Activated CD8-positive, alpha-beta T cell treated with anti-CD3 and anti-CD28 coated beads for 36 hours (primary cell): Measurements from ENCODE around the gene GNB1L. TPM values are rescaled to one million over a fixed set of nuclear protein-coding genes. Genes with fewer than 3 reads are reported as not detected.

Source experiments
- ATAC-seq: fragments of 200-7000 bp; cut with Tn5 transposase; one replicate; pipeline ENCODE4 v1.10.0; 2021; ENCODE audit warnings: mild to moderate bottlenecking, moderate library complexity
- CTCF ChIA-PET: fragments of 350-600 bp; sonication (Branson Sonifier 250); formaldehyde crosslinking; loops from one replicate; lab custom pipeline; 2021; ENCODE audit warnings: antibody characterized with exemption; lab: Charles Lee
- POLR2A ChIA-PET: fragments of 350-600 bp; sonication (Branson Sonifier 250); formaldehyde crosslinking; loops from one replicate; lab custom pipeline; 2021; ENCODE audit warnings: antibody characterized with exemption; lab: Charles Lee
- DNase-seq: peaks from one replicate; pipeline ENCODE4 v3.0.0-alpha.2; 2020
- H3K27ac Mint-ChIP-seq: one replicate; pipeline ENCODE4 v1.8.0; 2021; ENCODE audit warnings: mild to moderate bottlenecking, mixed read lengths
- H3K27me3 Mint-ChIP-seq: one replicate; pipeline ENCODE4 v1.8.0; 2021; ENCODE audit warnings: mixed read lengths
- H3K36me3 Mint-ChIP-seq: one replicate; pipeline ENCODE4 v1.8.0; 2021; ENCODE audit warnings: low read depth, mixed read lengths
- H3K4me1 Mint-ChIP-seq: one replicate; pipeline ENCODE4 v1.8.0; 2021; ENCODE audit warnings: low read depth, mixed read lengths
- H3K4me3 Mint-ChIP-seq: one replicate; pipeline ENCODE4 v1.8.0; 2021; ENCODE audit warnings: mild to moderate bottlenecking, moderate library complexity, mixed read lengths
- H3K9me3 Mint-ChIP-seq: one replicate; pipeline ENCODE4 v1.8.0; 2021; ENCODE audit warnings: mixed read lengths
- intact Hi-C: fragments of 100-400 bp; cut with micrococcal nuclease; formaldehyde crosslinking; loops from one replicate; pipeline ENCODE4 v1.10.0; 2022
- total RNA-seq, 2 experiments: library from RNA; stranded (reverse); gene quantifications; one replicate each; pipeline ENCODE4 v1.2.3, GENCODE V29; 2021
- TF ChIP-seq, protein P1 (sequence below): fragments of 200-600 bp; IDR thresholded peaks from one replicate; pipeline ENCODE4 v1.8.0; 2022; ENCODE audit warnings: antibody characterized with exemption, mild to moderate bottlenecking

Gene GNB1L
- total RNA-seq, 2 experiments from 2014 or later, result 16.2 to 17.4 TPM

GRCh38 chr22:19755145-19755710 is 99.4 kb downstream of the GNB1L start:
- POLR2A ChIA-PET, result no interaction called here

DNA sequence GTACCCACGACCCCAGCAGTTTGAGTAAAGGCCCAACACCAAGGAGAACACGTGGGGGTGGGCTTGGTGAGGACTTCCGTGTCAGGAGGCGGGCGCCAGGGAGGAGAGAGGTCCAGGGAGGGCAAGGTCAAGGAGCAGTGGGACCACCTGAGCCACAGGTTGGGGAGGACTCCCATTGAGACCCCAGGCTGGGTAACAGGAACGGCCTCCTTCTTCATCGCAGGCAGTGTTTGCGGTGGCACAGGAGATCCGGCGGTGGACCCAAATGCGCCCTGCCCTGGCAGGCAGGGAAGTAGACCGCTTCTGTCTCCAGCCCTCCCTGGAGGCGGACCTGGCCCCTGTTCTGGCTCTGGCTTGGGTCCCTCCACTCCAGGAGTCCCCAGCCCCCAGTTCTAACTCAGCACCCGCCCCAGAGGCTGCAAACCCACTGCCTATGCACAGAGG is 100.0 kb downstream of the GNB1L start:
- ChIA-PET POLR2A (no interaction called here), CTCF (interaction anchor here (0.7 to 4.2 kb wide), 5 partner anchors 24 to 157 kb away, joined by 3 to 17 read pairs (median 5); partner anchors contain the start of gene GP1BB)
- peaks cover 45% of the 10 kb centered on the region for H3K27me3 Mint-ChIP-seq
- peaks cover 19% of the 10 kb centered on the region for H3K4me1 Mint-ChIP-seq
- H3K27ac Mint-ChIP-seq, result no peak overlapping the region
- H3K36me3 Mint-ChIP-seq, result no peaks in the 10 kb centered on the region
- H3K4me3 Mint-ChIP-seq, result no peak overlapping the region
- no peak for ATAC-seq
- intact Hi-C loops, result no loop called here
- no peak for DNase-seq
- TF ChIP-seq, protein P1, sequence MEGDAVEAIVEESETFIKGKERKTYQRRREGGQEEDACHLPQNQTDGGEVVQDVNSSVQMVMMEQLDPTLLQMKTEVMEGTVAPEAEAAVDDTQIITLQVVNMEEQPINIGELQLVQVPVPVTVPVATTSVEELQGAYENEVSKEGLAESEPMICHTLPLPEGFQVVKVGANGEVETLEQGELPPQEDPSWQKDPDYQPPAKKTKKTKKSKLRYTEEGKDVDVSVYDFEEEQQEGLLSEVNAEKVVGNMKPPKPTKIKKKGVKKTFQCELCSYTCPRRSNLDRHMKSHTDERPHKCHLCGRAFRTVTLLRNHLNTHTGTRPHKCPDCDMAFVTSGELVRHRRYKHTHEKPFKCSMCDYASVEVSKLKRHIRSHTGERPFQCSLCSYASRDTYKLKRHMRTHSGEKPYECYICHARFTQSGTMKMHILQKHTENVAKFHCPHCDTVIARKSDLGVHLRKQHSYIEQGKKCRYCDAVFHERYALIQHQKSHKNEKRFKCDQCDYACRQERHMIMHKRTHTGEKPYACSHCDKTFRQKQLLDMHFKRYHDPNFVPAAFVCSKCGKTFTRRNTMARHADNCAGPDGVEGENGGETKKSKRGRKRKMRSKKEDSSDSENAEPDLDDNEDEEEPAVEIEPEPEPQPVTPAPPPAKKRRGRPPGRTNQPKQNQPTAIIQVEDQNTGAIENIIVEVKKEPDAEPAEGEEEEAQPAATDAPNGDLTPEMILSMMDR, result no peak
- no peaks in the 10 kb centered on the region for H3K9me3 Mint-ChIP-seq

More at GRCh38 chr22:19755145-19755710, 99.4 kb downstream of the GNB1L start:
- Mint-ChIP-seq H3K36me3 (no peaks in the 10 kb centered on the region), H3K4me1 (peaks cover 24% of the 10 kb centered on the region), H3K4me3 (no peak overlapping the region), H3K27ac (no peak overlapping the region), H3K9me3 (no peaks in the 10 kb centered on the region), H3K27me3 (peaks cover 50% of the 10 kb centered on the region)
- intact Hi-C loops, result no loop called here
- CTCF ChIA-PET, result interaction anchor here (0.7 to 2.0 kb wide), 5 partner anchors 25 to 164 kb away, joined by 3 to 6 read pairs (median 3); partner anchors contain the start of gene GP1BB
- DNase-seq (no peak), ATAC-seq (no peak)
- TF ChIP-seq, protein P1, result no peak

DNA sequence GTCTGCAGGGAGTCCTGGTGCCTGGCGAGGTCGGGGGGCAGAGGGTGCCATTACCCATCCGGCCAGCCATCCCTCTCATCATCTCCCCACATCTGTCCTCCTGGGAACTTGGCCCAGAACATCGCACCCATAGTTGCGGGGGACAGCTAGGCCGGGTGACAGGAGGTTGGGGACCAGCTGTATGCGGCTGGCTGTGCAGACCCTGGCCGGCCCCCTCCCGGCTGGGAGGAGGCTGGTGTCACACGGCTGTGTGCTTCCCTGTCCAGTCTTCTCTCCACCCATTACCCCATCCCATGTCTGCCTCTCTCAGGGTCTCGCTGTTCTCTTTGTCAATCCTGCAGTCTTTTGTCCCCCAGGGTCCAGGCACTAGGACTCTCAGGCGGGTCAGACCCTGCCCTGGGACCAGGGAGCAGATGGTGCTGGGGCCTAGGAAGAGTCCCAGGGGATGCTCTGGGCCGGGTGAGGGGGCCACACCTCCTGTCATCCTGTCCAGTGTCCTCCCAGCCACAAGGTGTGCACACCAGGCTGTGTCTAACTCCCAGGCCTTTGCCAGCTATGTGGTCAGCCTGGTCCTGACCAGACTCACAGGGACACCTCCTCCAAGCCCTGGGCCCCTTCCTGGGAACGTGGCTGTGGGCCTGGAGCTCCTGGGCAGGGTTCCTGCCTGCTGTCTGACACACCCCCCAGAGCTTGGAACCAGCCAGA is 100.5 kb downstream of the GNB1L start:
- TF ChIP-seq, protein P1, result no peak
- Mint-ChIP-seq H3K4me3 (no peak overlapping the region), H3K4me1 (peaks cover 15% of the 10 kb centered on the region), H3K27ac (no peak overlapping the region), H3K36me3 (no peaks in the 10 kb centered on the region), H3K9me3 (no peaks in the 10 kb centered on the region), H3K27me3 (peaks cover 41% of the 10 kb centered on the region)
- ATAC-seq (no peak), DNase-seq (no peak)
- intact Hi-C loops, result no loop called here
- ChIA-PET CTCF (interaction anchor here (1.2 to 4.2 kb wide), 4 partner anchors 23 to 158 kb away, joined by 3 to 17 read pairs (median 6); partner anchors contain the start of gene GP1BB), POLR2A (no interaction called here)

DNA sequence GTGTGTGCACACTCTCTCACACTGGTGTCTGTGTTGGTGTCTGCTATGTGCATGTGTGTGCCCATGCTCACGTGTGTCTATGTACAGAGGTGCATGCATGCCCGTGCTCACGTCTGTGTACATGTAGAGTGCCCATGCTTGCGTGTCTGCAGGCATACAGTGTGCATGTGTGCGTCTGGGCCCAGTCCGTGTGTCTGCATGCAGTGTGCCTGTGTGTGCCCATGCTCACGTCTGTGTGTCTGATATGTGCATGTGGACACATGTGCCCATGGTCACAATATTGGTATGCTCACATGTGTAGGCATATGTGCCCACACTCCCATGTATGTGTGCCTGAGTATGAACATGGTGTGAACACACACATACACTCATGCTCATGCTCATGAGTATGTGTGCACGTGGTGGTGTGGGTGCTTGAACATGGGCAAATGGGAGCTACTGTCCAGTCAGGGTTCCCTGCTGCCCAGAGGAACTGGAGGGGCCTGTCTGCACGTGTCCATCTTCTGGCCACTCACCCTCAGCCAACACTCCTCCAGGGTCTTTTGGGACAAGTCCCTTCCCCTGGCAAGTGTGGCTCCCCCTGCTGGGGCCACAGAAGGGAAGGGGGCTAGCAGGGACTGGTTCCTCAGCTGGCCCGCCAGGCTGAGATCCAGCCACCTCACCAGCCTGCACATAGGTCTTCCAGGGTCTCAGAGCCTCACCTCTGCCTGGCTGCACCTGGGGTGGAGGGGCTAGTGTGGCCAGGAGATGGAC is 101.4 kb downstream of the GNB1L start:
- H3K27me3 Mint-ChIP-seq, result peaks cover 38% of the 10 kb centered on the region
- H3K4me3 Mint-ChIP-seq, result no peak overlapping the region
- no peaks in the 10 kb centered on the region for H3K36me3 Mint-ChIP-seq
- no peak for ATAC-seq
- H3K9me3 Mint-ChIP-seq, result no peaks in the 10 kb centered on the region
- peaks cover 15% of the 10 kb centered on the region for H3K4me1 Mint-ChIP-seq
- TF ChIP-seq, protein P1, result no peak
- no peak for DNase-seq
- ChIA-PET POLR2A (no interaction called here), CTCF (interaction anchor here (1.2 to 4.2 kb wide), 4 partner anchors 23 to 159 kb away, joined by 3 to 17 read pairs (median 6); partner anchors contain the start of gene GP1BB)
- intact Hi-C loops, result no loop called here
- no peak overlapping the region for H3K27ac Mint-ChIP-seq
